ENCODE data around the gene SKAP1. TPM values are rescaled to one million over a fixed set of nuclear protein-coding genes. Genes with fewer than 3 reads are reported as not detected.

Gene SKAP1
- total and polyA plus RNA-seq, 2 of the 13 experiments (the other 11 are each of a cell fraction or from before 2014, with no cell fraction given) = 0.21 TPM; not detected in 1

- ATAC-seq (no peak), FAIRE-seq (no peak), DNase-seq (ENCODE audit: low spot score) (no peak)
- POLR2A ChIA-PET = no interaction called here
- Histone ChIP-seq H3K9ac (ENCODE audit: insufficient read depth, low read depth, low read length) (no peak overlapping the region), H4K20me1 (ENCODE audit: insufficient read depth, low read length) (no peaks in the 10 kb centered on the region), H3K4me2 (ENCODE audit: low read depth, low read length) (no peak overlapping the region), H3K4me3 (replicated peaks in 1 of 3; ENCODE audit: insufficient read depth in 1 of 3, low read depth in 2 of 3, low read length in 3 of 3) (no peak overlapping the region), H3K4me1 (ENCODE audit: insufficient read depth, low read length) (no peaks in the 10 kb centered on the region), H3K36me3 (replicated peaks in 1 of 2; ENCODE audit: control insufficient read depth in 1 of 2, insufficient read depth in 2 of 2, low read length in 2 of 2) (no peaks in the 10 kb centered on the region), H3K79me2 (ENCODE audit: insufficient read depth, low read length) (no peaks in the 10 kb centered on the region), H3K27ac (ENCODE audit: extremely low read length, insufficient read depth, low read length) (no peak overlapping the region), H2AFZ (ENCODE audit: low read length) (no peak overlapping the region), H3K9me3 (ENCODE audit: low read length) (no peaks in the 10 kb centered on the region), H3K27me3 (ENCODE audit: control insufficient read depth in 1 of 2, insufficient read depth in 2 of 2, low read length in 2 of 2) (peaks cover 0 to 15% of the 10 kb centered on the region in 2 experiments; a peak in 3 of 5 replicates)
- 6% methylated on average over 12 of the region's 12 CpGs for WGBS (ENCODE audit: low lambda C conversion rate)
- CTCF ChIA-PET (ENCODE audit: low intra/inter-chr PET ratio, low total read pairs) = no interaction called here
- in situ Hi-C loops (cut with HindIII; ENCODE audit: extremely low pct_ligation_motif_present, low pct_unique_long_range_greater_than_20kb) = no loop called here
- BruUV-seq (replicated peaks) = no TSS peak
- TF ChIP-seq KDM5B (CRISPR knock-in tag; IDR thresholded peaks at IDR 0.05; ENCODE audit: borderline replicate concordance) (no peak), NFE2 (CRISPR knock-in tag; IDR thresholded peaks at IDR 0.05) (no peak)
- intact Hi-C loops (cut with micrococcal nuclease; ENCODE audit: unreplicated experiment) = no loop called here
Measured at GRCh38 chr17:48294020-48294805, 135.8 kb downstream of the SKAP1 start.

- Histone ChIP-seq H3K9ac (ENCODE audit: insufficient read depth, low read depth, low read length) (no peak overlapping the region), H3K9me3 (ENCODE audit: low read length) (no peaks in the 10 kb centered on the region), H3K79me2 (ENCODE audit: insufficient read depth, low read length) (no peaks in the 10 kb centered on the region), H3K27me3 (ENCODE audit: control insufficient read depth in 1 of 2, insufficient read depth in 2 of 2, low read length in 2 of 2) (peaks cover 0 to 15% of the 10 kb centered on the region in 2 experiments; a peak in 3 of 5 replicates), H3K4me3 (replicated peaks in 1 of 3; ENCODE audit: insufficient read depth in 1 of 3, low read depth in 2 of 3, low read length in 3 of 3) (no peak overlapping the region), H3K27ac (ENCODE audit: extremely low read length, insufficient read depth, low read length) (no peak overlapping the region), H3K36me3 (replicated peaks in 1 of 2; ENCODE audit: control insufficient read depth in 1 of 2, insufficient read depth in 2 of 2, low read length in 2 of 2) (no peaks in the 10 kb centered on the region), H3K4me1 (ENCODE audit: insufficient read depth, low read length) (no peaks in the 10 kb centered on the region), H3K4me2 (ENCODE audit: low read depth, low read length) (no peak overlapping the region), H4K20me1 (ENCODE audit: insufficient read depth, low read length) (no peaks in the 10 kb centered on the region), H2AFZ (ENCODE audit: low read length) (no peak overlapping the region)
- in situ Hi-C loops (cut with HindIII; ENCODE audit: extremely low pct_ligation_motif_present, low pct_unique_long_range_greater_than_20kb) (no loop called here), intact Hi-C loops (cut with micrococcal nuclease; ENCODE audit: unreplicated experiment) (no loop called here)
- ATAC-seq (no peak), FAIRE-seq (no peak), DNase-seq (ENCODE audit: low spot score) (no peak)
- WGBS (ENCODE audit: low lambda C conversion rate) = 20% methylated on average over 9 of the region's 9 CpGs
- CTCF ChIA-PET (ENCODE audit: low intra/inter-chr PET ratio, low total read pairs) = no interaction called here
- POLR2A ChIA-PET = no interaction called here
- BruUV-seq (replicated peaks) = no TSS peak
- TF ChIP-seq PHF20 (CRISPR knock-in tag; IDR thresholded peaks at IDR 0.05) (no peak), ZNF513 (CRISPR knock-in tag; conservative IDR thresholded peaks at IDR 0.05) (no peak), ZNF550 (CRISPR knock-in tag; IDR thresholded peaks at IDR 0.05; ENCODE audit: borderline replicate concordance) (no peak), TRIM24 (CRISPR knock-in tag; IDR thresholded peaks at IDR 0.05) (no peak), TOPORS (CRISPR knock-in tag; IDR thresholded peaks at IDR 0.05) (no peak)
Measured at GRCh38 chr17:48293319-48294019, 136.5 kb downstream of the SKAP1 start.

Data from HepG2 (cell line).